Right lobe of liver (tissue), 6 donors: ENCODE data around the gene LONP2. TPM values are rescaled to one million over a fixed set of nuclear protein-coding genes. Genes with fewer than 3 reads are reported as not detected.
"Not testable (repeated sequence)": the region's sequence is repeated elsewhere in the genome, so short reads cannot be mapped to it uniquely, and the experiment has no call there.

ENCODE experiments used
- ATAC-seq, 4 donors: fragments of 200-7000 bp; cut with Tn5 transposase; one replicate each; pipeline ENCODE4 v1.9.1; 2020; ENCODE audit warnings: mild to moderate bottlenecking in 4 of 4, moderate library complexity in 4 of 4
- DNase-seq, 3 donors: peaks; one replicate each; pipeline ENCODE4 v3.0.0-alpha.2; 2020
- H3K27ac ChIP-seq, 3 donors: fragments of 200-600 bp; one replicate each; pipeline ENCODE4 v1.8.0; 2022
- H3K27me3 ChIP-seq, 2 donors: fragments of 200-600 bp; one replicate each; pipeline ENCODE4 v1.8.0; 2022
- H3K36me3 ChIP-seq, 4 donors: fragments of 200-600 bp; sonication (generic) in 1 of 4; one replicate each; pipeline versions ENCODE4 v1.5.1 to v1.8.0; 2017 to 2022; ENCODE audit warnings: control low read depth in 1 of 4
- H3K4me1 ChIP-seq, 4 donors: fragments of 200-600 bp; sonication (generic) in 1 of 4; one replicate each; pipeline versions ENCODE4 v1.5.1 to v1.8.0; 2017 to 2022; ENCODE audit warnings: control low read depth in 1 of 4
- H3K4me3 ChIP-seq, 3 donors: fragments of 200-600 bp; one replicate each; pipeline ENCODE4 v1.8.0; 2022
- H3K9me3 ChIP-seq, 4 donors: fragments of 200-600 bp; sonication (generic) in 1 of 4; one replicate each; pipeline versions ENCODE4 v1.5.1 to v1.8.0; 2017 to 2022; ENCODE audit warnings: control low read depth in 1 of 4
- POLR2A ChIP-seq: fragments of 450-650 bp; IDR thresholded peaks from one replicate; pipeline ENCODE4 v1.6.1; 2017; ENCODE audit warnings: antibody characterized with exemption, mild to moderate bottlenecking
- WGBS: methylation state at CpG from one replicate; pipeline ENCODE4 v1.1.6; 2018; ENCODE audit warnings: low coverage, low lambda C conversion rate; ENCODE audit not compliant: insufficient coverage; ENCODE audit errors: missing lambda C conversion rate; 5-methylcytosine and 5-hydroxymethylcytosine counted together
- intact Hi-C, 2 donors: fragments of 100-400 bp; cut with DNase I; formaldehyde crosslinking; loops; one replicate each; pipeline versions ENCODE4 v1.11.2 to v1.14.1; 2022
- total RNA-seq, 6 experiments: library from RNA; depleted of rRNA in 2 of 6; stranded (reverse); fragments of >200 nt in 2 of 6; fragmentation: NEBNext Ultra II Directional in 3 of 6; extraction: Animal tissue kit (Norgen Biotek cat#: 25700) in 3 of 6; gene quantifications; one replicate each; pipeline versions ENCODE4 v1.1.0 to v1.2.4, GENCODE V29; 2016 to 2023
- TF ChIP-seq, protein P1 (sequence below), 4 donors: fragments of 200-600 bp in 3 of 4; fragments of 450-650 bp in 1 of 4; IDR thresholded peaks; one replicate each; pipeline versions ENCODE4 v1.5.1 to v1.8.0; 2016 to 2022; ENCODE audit warnings: antibody characterized with exemption in 4 of 4, mild to moderate bottlenecking in 2 of 4
- donor health status: DM: no; HTN: yes; CAD: no.
- donor health status: DM: no; HTN: no; CAD: no.
- donor health status: DM: no; HTN: no; CAD: no.
- donor health status: DM: no; HTN: yes; CAD: no.
- donor health status: DM: no; HTN: yes; CAD: no.

Gene LONP2
- total RNA-seq, 6 experiments from 2014 or later, result 102 to 164 (median 153) TPM

DNA sequence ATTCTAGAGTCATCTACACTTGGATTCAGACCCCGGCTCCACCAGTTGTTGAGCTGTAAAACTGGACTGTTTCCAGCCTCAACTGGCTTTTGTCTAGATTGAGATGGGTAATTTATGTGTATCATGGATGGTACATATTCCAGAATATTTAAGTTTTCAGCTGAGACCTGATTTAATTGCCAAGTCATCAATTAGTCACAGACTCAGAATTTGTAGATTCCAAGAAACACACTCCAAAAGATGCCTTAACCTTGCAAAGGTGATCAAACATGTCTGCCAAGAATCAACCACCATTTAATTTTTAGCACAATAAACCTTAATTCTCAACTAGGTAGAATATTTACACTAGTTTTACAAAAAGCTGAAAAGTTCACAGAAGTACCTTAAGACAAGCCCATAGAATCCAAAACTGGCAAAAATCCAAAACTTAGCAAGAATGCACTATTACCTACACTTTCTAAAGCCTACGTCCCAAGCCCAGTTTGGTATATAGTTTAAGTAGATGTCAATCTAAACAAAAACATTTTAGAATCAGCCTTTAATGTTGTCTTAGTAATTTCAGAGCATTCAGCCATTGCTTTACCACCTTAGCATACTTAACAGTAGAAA is 123.4 kb downstream of the LONP2 start:
- DNase-seq (no peak), ATAC-seq (no peak)
- WGBS, result 52% methylated on average over 2 of the region's 2 CpGs
- peaks cover 0 to 37% (median 9%) of the 10 kb centered on the region in 4 donors for H3K4me1 ChIP-seq
- H3K9me3 ChIP-seq, result no peaks in the 10 kb centered on the region
- H3K27ac ChIP-seq, result peak overlapping the region in 1 of 3 donors; percentile 91
- H3K4me3 ChIP-seq, result no peak overlapping the region
- intact Hi-C loops, result no loop called here
- no peak for TF ChIP-seq POLR2A
- TF ChIP-seq, protein P1, sequence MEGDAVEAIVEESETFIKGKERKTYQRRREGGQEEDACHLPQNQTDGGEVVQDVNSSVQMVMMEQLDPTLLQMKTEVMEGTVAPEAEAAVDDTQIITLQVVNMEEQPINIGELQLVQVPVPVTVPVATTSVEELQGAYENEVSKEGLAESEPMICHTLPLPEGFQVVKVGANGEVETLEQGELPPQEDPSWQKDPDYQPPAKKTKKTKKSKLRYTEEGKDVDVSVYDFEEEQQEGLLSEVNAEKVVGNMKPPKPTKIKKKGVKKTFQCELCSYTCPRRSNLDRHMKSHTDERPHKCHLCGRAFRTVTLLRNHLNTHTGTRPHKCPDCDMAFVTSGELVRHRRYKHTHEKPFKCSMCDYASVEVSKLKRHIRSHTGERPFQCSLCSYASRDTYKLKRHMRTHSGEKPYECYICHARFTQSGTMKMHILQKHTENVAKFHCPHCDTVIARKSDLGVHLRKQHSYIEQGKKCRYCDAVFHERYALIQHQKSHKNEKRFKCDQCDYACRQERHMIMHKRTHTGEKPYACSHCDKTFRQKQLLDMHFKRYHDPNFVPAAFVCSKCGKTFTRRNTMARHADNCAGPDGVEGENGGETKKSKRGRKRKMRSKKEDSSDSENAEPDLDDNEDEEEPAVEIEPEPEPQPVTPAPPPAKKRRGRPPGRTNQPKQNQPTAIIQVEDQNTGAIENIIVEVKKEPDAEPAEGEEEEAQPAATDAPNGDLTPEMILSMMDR (IDR thresholded peaks at IDR 0.05), result no peak
- H3K36me3 ChIP-seq, result no peaks in the 10 kb centered on the region
- H3K27me3 ChIP-seq, result no peaks in the 10 kb centered on the region

- H3K4me3 ChIP-seq, result no peak overlapping the region
- peaks cover 0 to 47% (median 17%) of the 10 kb centered on the region in 4 donors for H3K4me1 ChIP-seq
- H3K36me3 ChIP-seq, result no peaks in the 10 kb centered on the region
- intact Hi-C loops, result no loop called here
- no peaks in the 10 kb centered on the region for H3K9me3 ChIP-seq
- H3K27me3 ChIP-seq, result no peaks in the 10 kb centered on the region
- 63% methylated on average over 1 of the region's 1 CpG for WGBS
- no peak for DNase-seq
- no peak overlapping the region for H3K27ac ChIP-seq
- no peak for ATAC-seq
- TF ChIP-seq POLR2A, result no peak
These were observed 125.7 kb downstream of the LONP2 start for GRCh38 chr16:48369765-48370164.

DNA sequence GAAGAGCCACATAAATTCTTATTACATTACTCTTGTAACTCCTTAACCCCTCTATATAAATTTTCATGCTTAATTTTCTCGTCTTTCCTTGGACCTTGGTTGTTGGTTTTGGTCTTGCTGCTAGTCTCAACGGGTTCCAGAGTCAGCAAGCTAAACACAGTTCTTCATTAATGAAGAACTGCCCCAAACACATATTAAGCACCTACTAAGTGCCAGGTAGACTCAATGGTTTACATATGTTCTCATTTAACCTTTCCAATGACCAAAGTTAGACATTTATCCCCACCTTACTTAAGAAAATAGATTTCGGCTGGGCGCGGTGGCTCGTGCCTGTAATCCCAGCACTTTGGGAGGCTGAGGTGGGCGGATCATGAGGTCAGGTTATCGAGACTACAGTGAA is 126.1 kb downstream of the LONP2 start:
- intact Hi-C loops, result no loop called here
- no peak overlapping the region for H3K27ac ChIP-seq
- 96% methylated on average over 8 of the region's 8 CpGs for WGBS
- no peaks in the 10 kb centered on the region for H3K9me3 ChIP-seq
- no peak overlapping the region for H3K4me3 ChIP-seq
- H3K4me1 ChIP-seq, result peaks cover 0 to 47% (median 17%) of the 10 kb centered on the region in 4 donors
- no peak for DNase-seq
- no peak for ATAC-seq
- H3K27me3 ChIP-seq, result no peaks in the 10 kb centered on the region
- no peak for TF ChIP-seq POLR2A
- TF ChIP-seq, protein P1 (IDR thresholded peaks at IDR 0.05), result no peak
- no peaks in the 10 kb centered on the region for H3K36me3 ChIP-seq

DNA sequence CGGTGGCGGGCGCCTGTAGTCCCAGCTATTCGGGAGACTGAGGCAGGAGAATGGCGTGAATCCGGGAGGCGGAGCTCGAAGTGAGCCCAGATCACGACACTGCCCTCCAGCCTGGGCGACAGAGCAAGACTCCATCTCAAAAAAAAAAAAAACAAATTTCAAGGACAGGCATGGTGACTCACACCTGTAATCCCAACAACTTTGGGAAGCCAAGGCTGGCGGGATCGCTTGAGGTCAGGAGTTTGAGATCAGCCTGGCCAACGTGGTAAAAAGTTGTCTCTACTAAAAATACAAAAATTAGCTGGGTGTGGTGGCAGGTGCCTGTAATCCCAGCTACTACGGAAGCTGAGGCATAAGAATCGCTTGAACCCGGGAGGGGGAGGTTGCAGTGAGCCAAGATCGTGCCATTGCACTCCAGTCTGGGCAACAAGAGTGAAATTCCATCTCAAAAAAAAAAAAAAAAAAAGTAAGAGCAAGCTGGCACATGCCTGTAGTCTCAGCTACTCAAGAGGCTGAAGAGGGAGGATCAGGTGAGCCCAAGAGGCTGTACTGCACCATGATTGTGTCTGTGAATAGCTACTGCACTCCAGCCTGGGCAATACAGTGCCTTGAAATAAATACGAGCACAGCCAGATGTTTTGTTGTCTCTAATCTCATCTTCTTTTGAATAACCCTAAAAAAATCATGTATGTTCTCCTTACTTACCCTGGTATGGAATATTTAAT is 126.7 kb downstream of the LONP2 start:
- H3K9me3 ChIP-seq, H3K36me3 ChIP-seq, H3K27ac ChIP-seq, DNase-seq, H3K4me3 ChIP-seq, ATAC-seq, H3K27me3 ChIP-seq, intact Hi-C loops: not testable (repeated sequence)
- WGBS, result 88% methylated on average over 18 of the region's 18 CpGs
- H3K4me1 ChIP-seq, result peaks cover 0 to 50% (median 17%) of the 10 kb centered on the region in 4 donors

- Histone ChIP-seq H3K4me1 (peaks cover 0 to 50% (median 16%) of the 10 kb centered on the region in 4 donors), H3K4me3 (no peak overlapping the region), H3K27me3 (no peaks in the 10 kb centered on the region), H3K27ac (no peak overlapping the region), H3K36me3 (no peaks in the 10 kb centered on the region), H3K9me3 (no peaks in the 10 kb centered on the region)
- ATAC-seq (no peak), DNase-seq (no peak)
- TF ChIP-seq, protein P1 (IDR thresholded peaks at IDR 0.05), result no peak
- no peak for TF ChIP-seq POLR2A
- intact Hi-C loops, result no loop called here
These were observed 127.3 kb downstream of the LONP2 start for GRCh38 chr16:48371393-48371780.
